Activated CD4-positive, alpha-beta memory T cell treated with anti-CD3 and anti-CD28 coated beads, Interleukin-2, amount 10 ng/mL, durations not matched to agents 7 days and 5 days (primary cell): ENCODE measurements around the gene MTARC1. TPM values are rescaled to one million over a fixed set of nuclear protein-coding genes. Genes with fewer than 3 reads are reported as not detected.

ENCODE experiments used
- CTCF ChIA-PET: fragments of 350-600 bp; sonication (Branson Sonifier 250); formaldehyde crosslinking; loops from one replicate; lab custom pipeline; 2021; ENCODE audit warnings: antibody characterized with exemption, inconsistent platforms; lab: Charles Lee
- POLR2A ChIA-PET: fragments of 350-600 bp; sonication (Branson Sonifier 250); formaldehyde crosslinking; loops from one replicate; lab custom pipeline; 2021; ENCODE audit warnings: antibody characterized with exemption; lab: Charles Lee
- DNase-seq: peaks from one replicate; pipeline ENCODE4 v3.0.0-alpha.2; 2020
- H3K27ac Mint-ChIP-seq: one replicate; pipeline ENCODE4 v1.8.0; 2021; ENCODE audit warnings: mild to moderate bottlenecking, mixed read lengths
- H3K27me3 Mint-ChIP-seq: one replicate; pipeline ENCODE4 v1.8.0; 2021; ENCODE audit warnings: mixed read lengths
- H3K36me3 Mint-ChIP-seq: one replicate; pipeline ENCODE4 v1.8.0; 2021; ENCODE audit warnings: low read depth, mixed read lengths
- H3K4me1 Mint-ChIP-seq: one replicate; pipeline ENCODE4 v1.8.0; 2021; ENCODE audit warnings: mixed read lengths
- H3K4me3 Mint-ChIP-seq: one replicate; pipeline ENCODE4 v1.8.0; 2021; ENCODE audit warnings: mild to moderate bottlenecking, mixed read lengths
- H3K9me3 Mint-ChIP-seq: one replicate; pipeline ENCODE4 v1.8.0; 2021; ENCODE audit warnings: mixed read lengths
- total RNA-seq, 2 experiments: library from RNA; stranded (reverse); gene quantifications; one replicate each; pipeline ENCODE4 v1.2.3, GENCODE V29; 2021

The MTARC1 gene
- total RNA-seq, result not detected

- peaks cover 67% of the 10 kb centered on the region for H3K27me3 Mint-ChIP-seq
These were observed at the start of gene MTARC1 for GRCh38 chr1:220786337-220787068. Gene MTARC1, plus strand, starts transcription at chr1:220786913. Its CDS starts 32 bp downstream, at chr1:220786945.

GRCh38 chr1:220741349-220741748, 45.4 kb upstream of the MTARC1 start:
- H3K4me1 Mint-ChIP-seq, result no peaks in the 10 kb centered on the region
- CTCF ChIA-PET, result interaction anchor here (1.3 kb wide), 1 partner anchor 8 kb away, joined by 6 read pairs; no protein-coding TSS in a partner anchor
- POLR2A ChIA-PET, result no interaction called here
- no peaks in the 10 kb centered on the region for H3K9me3 Mint-ChIP-seq
- no peaks in the 10 kb centered on the region for H3K36me3 Mint-ChIP-seq
- H3K4me3 Mint-ChIP-seq, result no peak overlapping the region
- no peak overlapping the region for H3K27ac Mint-ChIP-seq
- peaks cover 28% of the 10 kb centered on the region for H3K27me3 Mint-ChIP-seq
- no peak for DNase-seq

More at GRCh38 chr1:220786337-220787068, at the start of gene MTARC1:
- no peak for DNase-seq
- ChIA-PET POLR2A (no interaction called here), CTCF (interaction anchor here (0.7 to 1.2 kb wide), 3 partner anchors 10 to 339 kb away, joined by 3 read pairs; no protein-coding TSS in a partner anchor)
- Mint-ChIP-seq H3K36me3 (no peaks in the 10 kb centered on the region), H3K4me3 (no peak within 1 kb of the TSS), H3K4me1 (no peaks in the 10 kb centered on the region), H3K27ac (no peak within 1 kb of the TSS), H3K9me3 (no peaks in the 10 kb centered on the region)

- no peak overlapping the region for H3K27ac Mint-ChIP-seq
- no peaks in the 10 kb centered on the region for H3K9me3 Mint-ChIP-seq
- H3K4me1 Mint-ChIP-seq, result no peaks in the 10 kb centered on the region
- DNase-seq, result no peak
- ChIA-PET POLR2A (no interaction called here), CTCF (interaction anchor here (1.3 kb wide), 1 partner anchor 9 kb away, joined by 6 read pairs; no protein-coding TSS in a partner anchor)
- no peaks in the 10 kb centered on the region for H3K36me3 Mint-ChIP-seq
- H3K4me3 Mint-ChIP-seq, result no peak overlapping the region
- peaks cover 29% of the 10 kb centered on the region for H3K27me3 Mint-ChIP-seq
These were observed 44.9 kb upstream of the MTARC1 start for GRCh38 chr1:220741825-220742224.

DNA sequence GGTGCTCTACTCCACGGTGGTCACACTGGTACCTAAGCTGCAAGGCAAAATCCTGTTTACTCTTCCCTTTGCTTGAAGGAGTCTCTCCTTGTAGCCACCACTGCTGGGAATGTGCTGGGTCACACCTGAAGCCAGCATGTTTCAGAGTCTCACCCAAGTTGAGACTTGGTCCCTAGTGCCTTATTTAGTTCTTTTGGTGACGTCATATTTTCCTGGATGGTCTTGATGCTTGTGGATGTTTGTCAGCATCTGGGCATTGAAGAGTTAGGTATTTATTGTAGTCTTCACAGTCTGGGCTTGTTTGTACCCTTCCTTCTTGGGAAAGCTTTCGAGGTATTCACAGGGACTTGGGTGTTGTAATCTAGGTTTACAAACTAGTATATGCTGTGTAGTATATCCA, 44.2 kb upstream of the MTARC1 start:
- H3K4me3 Mint-ChIP-seq, result no peak overlapping the region
- DNase-seq, result no peak
- ChIA-PET CTCF (interaction anchor here (1.3 kb wide), 1 partner anchor 9 kb away, joined by 6 read pairs; no protein-coding TSS in a partner anchor), POLR2A (no interaction called here)
- peaks cover 35% of the 10 kb centered on the region for H3K27me3 Mint-ChIP-seq
- no peaks in the 10 kb centered on the region for H3K9me3 Mint-ChIP-seq
- no peaks in the 10 kb centered on the region for H3K36me3 Mint-ChIP-seq
- H3K4me1 Mint-ChIP-seq, result no peaks in the 10 kb centered on the region
- no peak overlapping the region for H3K27ac Mint-ChIP-seq

DNA sequence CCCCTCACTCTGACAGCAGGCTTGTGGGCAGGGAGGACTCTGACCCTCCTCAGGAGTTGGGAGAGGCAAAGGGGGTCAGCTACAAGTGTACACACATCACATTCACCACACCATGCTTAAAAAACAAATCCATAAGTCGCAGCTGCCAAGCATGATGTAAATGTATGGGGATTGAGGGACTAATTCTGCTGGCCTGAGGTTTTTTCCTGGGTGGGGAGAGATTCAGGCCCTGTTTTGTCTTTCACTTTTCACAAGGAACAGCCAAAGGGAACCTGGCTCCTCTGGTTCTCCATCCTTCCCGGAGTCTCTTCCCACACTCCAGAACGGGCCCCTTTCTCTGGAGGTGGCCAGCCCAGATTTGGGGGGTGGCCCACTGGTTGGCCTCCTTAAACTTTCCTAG, 39.9 kb upstream of the MTARC1 start:
- Mint-ChIP-seq H3K27ac (no peak overlapping the region), H3K36me3 (peaks cover 4% of the 10 kb centered on the region), H3K4me1 (peaks cover 3% of the 10 kb centered on the region), H3K4me3 (no peak overlapping the region), H3K27me3 (peaks cover 48% of the 10 kb centered on the region), H3K9me3 (no peaks in the 10 kb centered on the region)
- POLR2A ChIA-PET, result no interaction called here
- CTCF ChIA-PET, result interaction anchor here (0.6 to 4.5 kb wide), 3 partner anchors 13 to 53 kb away, joined by 3 to 26 read pairs (median 3); no protein-coding TSS in a partner anchor
- no peak for DNase-seq

DNA sequence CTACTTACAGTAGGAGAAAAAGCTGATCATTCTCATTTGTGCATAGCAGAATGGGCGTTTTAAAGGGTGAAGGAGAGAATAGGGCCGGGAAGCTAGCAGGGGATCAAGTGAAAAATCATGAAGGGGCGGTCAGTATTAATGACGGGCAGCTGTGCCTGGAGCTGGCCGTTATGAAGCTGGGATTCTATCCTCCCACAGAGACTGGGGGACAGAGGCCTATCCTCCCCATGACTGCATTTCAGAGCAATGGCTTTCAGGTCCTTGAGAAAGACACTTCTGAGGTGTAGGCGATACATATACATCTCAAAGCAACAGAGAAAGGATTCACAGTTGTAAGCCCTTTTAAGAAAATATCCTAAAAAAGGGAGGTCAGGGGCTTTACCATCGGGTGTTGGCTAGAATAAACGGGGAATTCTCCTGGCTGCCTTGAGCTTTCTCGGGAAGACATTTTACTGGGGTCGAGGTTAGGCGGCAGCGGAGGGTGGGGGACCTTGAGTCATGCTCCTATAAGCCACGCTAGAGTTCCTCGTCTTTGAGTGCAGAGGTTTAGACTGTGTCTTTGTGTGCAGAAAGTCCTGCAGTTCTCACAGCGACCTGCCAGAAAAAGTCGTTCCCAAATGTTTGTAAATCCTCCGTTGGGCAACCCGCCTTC, 39.1 kb upstream of the MTARC1 start:
- ChIA-PET CTCF (interaction anchor here (1.1 to 4.5 kb wide), 2 partner anchors 14 to 25 kb away, joined by 3 to 26 read pairs; no protein-coding TSS in a partner anchor), POLR2A (no interaction called here)
- Mint-ChIP-seq H3K27ac (no peak overlapping the region), H3K36me3 (peaks cover 4% of the 10 kb centered on the region), H3K9me3 (no peaks in the 10 kb centered on the region), H3K4me3 (no peak overlapping the region), H3K27me3 (peaks cover 48% of the 10 kb centered on the region), H3K4me1 (peaks cover 3% of the 10 kb centered on the region)
- no peak for DNase-seq

DNA sequence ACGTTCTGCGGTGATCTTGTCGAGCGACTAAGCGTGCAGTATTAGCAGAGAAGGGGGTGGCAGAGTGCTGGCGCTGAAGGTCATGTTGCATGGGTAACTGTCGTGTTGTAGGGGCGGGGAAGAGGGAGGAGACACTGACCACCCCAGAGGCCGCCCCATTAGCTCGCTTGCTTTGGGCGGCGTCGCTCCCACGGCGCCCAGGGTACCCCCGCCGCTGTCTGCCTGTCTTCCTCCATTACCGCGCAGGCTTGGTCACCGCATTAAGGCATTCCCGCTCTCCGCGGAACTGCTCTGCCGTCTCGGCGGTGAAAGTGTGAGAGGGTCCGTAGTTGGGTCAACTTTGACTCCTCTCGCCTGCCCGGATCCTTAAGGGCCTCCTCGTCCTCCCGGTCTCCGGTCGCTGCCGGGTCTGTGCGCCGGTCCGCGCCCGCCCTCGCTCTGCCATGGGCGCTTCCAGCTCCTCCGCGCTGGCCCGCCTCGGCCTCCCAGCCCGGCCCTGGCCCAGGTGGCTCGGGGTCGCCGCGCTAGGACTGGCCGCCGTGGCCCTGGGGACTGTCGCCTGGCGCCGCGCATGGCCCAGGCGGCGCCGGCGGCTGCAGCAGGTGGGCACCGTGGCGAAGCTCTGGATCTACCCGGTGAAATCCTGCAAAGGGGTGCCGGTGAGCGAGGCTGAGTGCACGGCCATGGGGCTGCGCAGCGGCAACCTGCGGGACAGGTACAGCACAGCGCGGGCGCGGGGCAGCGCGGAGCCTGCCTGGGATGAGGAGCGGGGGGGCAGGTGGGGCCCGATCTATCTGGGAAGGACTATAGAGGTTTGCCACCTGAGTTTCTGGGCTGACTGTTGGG, 38.4 kb upstream of the MTARC1 start, which contains the start of gene MTARC2:
Gene MTARC2 (plus strand): TSS at position 234 of the 846 bp plus-strand sequence. CDS start 210 bp downstream, at position 444.
- Mint-ChIP-seq H3K27ac (no peak within 1 kb of the TSS), H3K36me3 (peaks cover 4% of the 10 kb centered on the region), H3K4me3 (peak within 1 kb of the TSS; percentile 6), H3K9me3 (no peaks in the 10 kb centered on the region), H3K27me3 (peaks cover 48% of the 10 kb centered on the region), H3K4me1 (peaks cover 3% of the 10 kb centered on the region)
- CTCF ChIA-PET, result interaction anchor here (1.1 to 4.5 kb wide), 2 partner anchors 15 to 24 kb away, joined by 3 to 26 read pairs; no protein-coding TSS in a partner anchor
- POLR2A ChIA-PET, result no interaction called here
- DNase-seq, result no peak

DNA sequence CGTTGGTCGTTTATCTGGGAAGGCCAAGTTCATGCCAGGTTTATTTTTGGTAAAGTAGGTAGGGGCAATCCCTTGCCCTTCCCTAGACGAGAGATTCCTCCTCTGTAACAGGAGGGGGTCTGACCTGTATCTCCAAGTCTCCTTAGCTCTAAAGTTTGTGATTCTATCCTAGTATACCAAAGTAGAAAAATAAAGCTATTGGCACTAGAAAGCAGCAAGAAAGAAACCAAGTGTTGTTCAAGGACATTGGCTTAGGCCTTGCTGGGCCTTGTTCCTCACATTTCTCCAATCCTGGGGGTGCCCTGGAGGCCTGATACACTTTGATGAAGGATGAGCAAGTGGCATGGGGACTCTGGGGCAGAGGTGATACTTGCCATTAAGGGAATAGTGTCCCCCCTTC, 37.8 kb upstream of the MTARC1 start:
- H3K27me3 Mint-ChIP-seq, result peaks cover 48% of the 10 kb centered on the region
- H3K36me3 Mint-ChIP-seq, result peaks cover 4% of the 10 kb centered on the region
- DNase-seq, result no peak
- H3K9me3 Mint-ChIP-seq, result no peaks in the 10 kb centered on the region
- POLR2A ChIA-PET, result no interaction called here
- H3K4me3 Mint-ChIP-seq, result peak overlapping the region; percentile 6
- H3K27ac Mint-ChIP-seq, result no peak overlapping the region
- peaks cover 3% of the 10 kb centered on the region for H3K4me1 Mint-ChIP-seq
- CTCF ChIA-PET, result interaction anchor here (4.5 kb wide), 1 partner anchor 15 kb away, joined by 26 read pairs; no protein-coding TSS in a partner anchor

- Mint-ChIP-seq H3K27me3 (peaks cover 48% of the 10 kb centered on the region), H3K27ac (no peak overlapping the region), H3K9me3 (no peaks in the 10 kb centered on the region), H3K4me1 (peaks cover 3% of the 10 kb centered on the region), H3K4me3 (no peak overlapping the region), H3K36me3 (peaks cover 4% of the 10 kb centered on the region)
- CTCF ChIA-PET, result interaction anchor here (4.5 kb wide), 1 partner anchor 17 kb away, joined by 26 read pairs; no protein-coding TSS in a partner anchor
- DNase-seq, result no peak
- POLR2A ChIA-PET, result no interaction called here
These were observed 36.6 kb upstream of the MTARC1 start for GRCh38 chr1:220750131-220750515.

DNA sequence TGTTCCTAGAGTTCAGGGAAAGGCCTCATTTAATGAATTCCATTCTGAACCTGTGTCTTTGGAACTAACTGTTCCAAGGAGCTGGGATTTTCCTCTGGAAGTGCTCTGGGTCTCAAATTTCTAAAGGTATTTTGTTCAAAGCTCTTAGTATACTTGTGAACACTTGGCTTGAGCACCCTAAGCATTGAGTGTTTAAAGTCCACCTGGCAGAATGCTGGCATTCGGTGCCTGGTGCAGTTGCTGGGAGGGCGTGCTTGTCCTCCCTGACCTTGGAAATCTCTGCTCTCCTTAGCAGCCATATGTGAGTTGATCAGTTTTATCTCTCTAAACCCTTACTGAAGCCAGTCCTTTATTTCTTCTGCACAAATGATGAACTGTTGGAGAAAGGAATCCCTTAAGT, 35.6 kb upstream of the MTARC1 start:
- DNase-seq, result no peak
- Mint-ChIP-seq H3K27me3 (peaks cover 44% of the 10 kb centered on the region), H3K27ac (no peak overlapping the region), H3K36me3 (peaks cover 4% of the 10 kb centered on the region), H3K9me3 (no peaks in the 10 kb centered on the region), H3K4me1 (peaks cover 3% of the 10 kb centered on the region), H3K4me3 (no peak overlapping the region)
- ChIA-PET POLR2A (no interaction called here), CTCF (no interaction called here)

- no peaks in the 10 kb centered on the region for H3K9me3 Mint-ChIP-seq
- H3K27ac Mint-ChIP-seq, result no peak overlapping the region
- H3K4me1 Mint-ChIP-seq, result no peaks in the 10 kb centered on the region
- POLR2A ChIA-PET, result no interaction called here
- no peaks in the 10 kb centered on the region for H3K36me3 Mint-ChIP-seq
- DNase-seq, result no peak
- CTCF ChIA-PET, result interaction anchor here (1.5 kb wide), 1 partner anchor 9 kb away, joined by 4 read pairs; no protein-coding TSS in a partner anchor
- no peak overlapping the region for H3K4me3 Mint-ChIP-seq
- peaks cover 16% of the 10 kb centered on the region for H3K27me3 Mint-ChIP-seq
These were observed 32.3 kb upstream of the MTARC1 start for GRCh38 chr1:220754212-220754917.

DNA sequence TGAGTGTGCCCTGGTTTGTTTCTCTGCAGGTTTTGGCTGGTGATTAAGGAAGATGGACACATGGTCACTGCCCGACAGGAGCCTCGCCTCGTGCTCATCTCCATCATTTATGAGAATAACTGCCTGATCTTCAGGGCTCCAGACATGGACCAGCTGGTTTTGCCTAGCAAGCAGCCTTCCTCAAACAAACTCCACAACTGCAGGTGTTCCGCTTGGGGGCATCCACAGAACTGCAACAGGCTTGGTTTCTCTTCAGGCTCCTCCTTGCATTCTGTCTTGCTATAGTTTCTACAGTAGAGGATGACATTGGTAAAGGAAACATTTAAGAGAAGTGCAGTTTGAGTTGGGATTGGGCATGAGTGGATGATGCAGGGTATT, 31.8 kb upstream of the MTARC1 start:
- Mint-ChIP-seq H3K4me3 (no peak overlapping the region), H3K9me3 (no peaks in the 10 kb centered on the region), H3K36me3 (no peaks in the 10 kb centered on the region), H3K4me1 (no peaks in the 10 kb centered on the region), H3K27ac (no peak overlapping the region), H3K27me3 (peaks cover 15% of the 10 kb centered on the region)
- CTCF ChIA-PET, result interaction anchor here (1.5 kb wide), 1 partner anchor 8 kb away, joined by 4 read pairs; no protein-coding TSS in a partner anchor
- POLR2A ChIA-PET, result no interaction called here
- DNase-seq, result no peak
